ENCODE results near the gene IGLON5.

IGLON5 gene

DNA sequence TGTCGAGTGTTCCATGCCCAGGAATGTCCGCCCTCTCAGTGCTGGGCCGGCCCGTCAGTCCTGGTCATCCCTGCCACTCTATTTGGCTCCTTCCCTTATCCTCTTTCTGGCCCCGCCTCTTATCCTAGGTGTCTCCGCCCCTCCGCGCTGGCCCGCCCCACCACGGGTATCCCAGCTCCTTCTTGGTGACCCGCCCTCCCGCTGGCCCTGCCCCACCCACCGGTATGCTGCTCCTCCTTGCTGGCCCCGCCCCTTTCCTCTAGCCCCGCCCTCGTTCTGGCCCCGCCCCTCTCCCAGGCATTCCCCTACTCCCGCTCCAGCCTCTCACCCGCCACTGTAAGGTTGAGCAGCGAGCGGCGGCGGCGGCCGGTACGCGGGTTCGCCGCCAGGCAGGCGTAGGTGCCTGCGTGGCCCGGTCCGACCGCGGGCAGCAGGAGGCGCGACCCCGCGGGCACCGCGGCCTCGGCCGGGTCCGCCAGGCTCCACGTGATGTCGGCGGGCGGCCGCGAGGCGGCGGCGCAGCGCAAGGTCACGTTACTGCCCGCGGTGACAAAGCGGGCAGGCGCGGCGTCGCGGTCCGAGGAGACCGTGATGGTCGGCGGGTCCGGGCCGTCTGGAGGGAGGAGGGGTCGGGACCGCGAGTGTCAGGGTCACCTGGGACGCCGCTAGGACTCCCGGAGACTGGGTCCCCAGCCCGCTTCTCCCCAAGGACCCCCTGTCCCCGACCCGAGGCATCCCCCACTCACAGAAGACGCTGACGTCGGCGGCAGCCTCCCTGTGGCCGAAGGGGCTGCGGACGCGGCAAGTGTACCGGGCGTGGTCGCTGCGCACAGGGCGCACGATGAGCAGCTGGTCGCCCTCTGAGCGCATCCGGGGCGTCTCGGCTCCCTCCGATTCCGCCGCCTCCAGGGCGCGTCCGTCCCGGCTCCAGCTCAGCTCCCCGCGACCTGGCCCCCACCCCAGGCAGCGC is 28.5 kb downstream of the IGLON5 start:
- TF ChIP-seq, protein P1, sequence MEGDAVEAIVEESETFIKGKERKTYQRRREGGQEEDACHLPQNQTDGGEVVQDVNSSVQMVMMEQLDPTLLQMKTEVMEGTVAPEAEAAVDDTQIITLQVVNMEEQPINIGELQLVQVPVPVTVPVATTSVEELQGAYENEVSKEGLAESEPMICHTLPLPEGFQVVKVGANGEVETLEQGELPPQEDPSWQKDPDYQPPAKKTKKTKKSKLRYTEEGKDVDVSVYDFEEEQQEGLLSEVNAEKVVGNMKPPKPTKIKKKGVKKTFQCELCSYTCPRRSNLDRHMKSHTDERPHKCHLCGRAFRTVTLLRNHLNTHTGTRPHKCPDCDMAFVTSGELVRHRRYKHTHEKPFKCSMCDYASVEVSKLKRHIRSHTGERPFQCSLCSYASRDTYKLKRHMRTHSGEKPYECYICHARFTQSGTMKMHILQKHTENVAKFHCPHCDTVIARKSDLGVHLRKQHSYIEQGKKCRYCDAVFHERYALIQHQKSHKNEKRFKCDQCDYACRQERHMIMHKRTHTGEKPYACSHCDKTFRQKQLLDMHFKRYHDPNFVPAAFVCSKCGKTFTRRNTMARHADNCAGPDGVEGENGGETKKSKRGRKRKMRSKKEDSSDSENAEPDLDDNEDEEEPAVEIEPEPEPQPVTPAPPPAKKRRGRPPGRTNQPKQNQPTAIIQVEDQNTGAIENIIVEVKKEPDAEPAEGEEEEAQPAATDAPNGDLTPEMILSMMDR (IDR thresholded peaks at IDR 0.05; ENCODE audit: extremely low read depth, missing control alignments), result no peak

DNA sequence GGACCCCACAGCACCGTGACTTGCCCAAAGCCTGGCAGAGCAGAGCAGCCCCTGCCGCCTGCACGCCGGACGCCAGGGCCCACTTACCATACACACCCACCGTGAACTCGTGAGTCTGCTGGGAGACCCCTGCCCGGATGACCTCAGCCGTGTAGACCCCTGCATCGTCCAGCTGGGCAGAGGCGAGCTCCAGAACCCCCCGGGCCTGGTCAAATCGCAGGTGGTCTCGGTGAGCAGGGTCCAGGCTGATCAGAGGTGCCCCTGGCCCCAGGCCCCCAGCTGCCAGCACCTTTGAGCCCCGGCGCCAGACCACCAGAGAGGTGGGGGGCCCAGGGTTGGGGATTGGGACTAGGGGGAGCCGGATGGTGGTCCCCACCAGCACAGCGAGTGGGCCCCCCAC is 29.6 kb downstream of the IGLON5 start:
- no peak for DNase-seq (ENCODE audit: low spot score)
- TF ChIP-seq, protein P1 (IDR thresholded peaks at IDR 0.05; ENCODE audit: extremely low read depth, missing control alignments), result no peak

More for the DNA sequence above, 28.5 kb downstream of the IGLON5 start:
- peak; percentile 100 for DNase-seq (ENCODE audit: low spot score)

DNA sequence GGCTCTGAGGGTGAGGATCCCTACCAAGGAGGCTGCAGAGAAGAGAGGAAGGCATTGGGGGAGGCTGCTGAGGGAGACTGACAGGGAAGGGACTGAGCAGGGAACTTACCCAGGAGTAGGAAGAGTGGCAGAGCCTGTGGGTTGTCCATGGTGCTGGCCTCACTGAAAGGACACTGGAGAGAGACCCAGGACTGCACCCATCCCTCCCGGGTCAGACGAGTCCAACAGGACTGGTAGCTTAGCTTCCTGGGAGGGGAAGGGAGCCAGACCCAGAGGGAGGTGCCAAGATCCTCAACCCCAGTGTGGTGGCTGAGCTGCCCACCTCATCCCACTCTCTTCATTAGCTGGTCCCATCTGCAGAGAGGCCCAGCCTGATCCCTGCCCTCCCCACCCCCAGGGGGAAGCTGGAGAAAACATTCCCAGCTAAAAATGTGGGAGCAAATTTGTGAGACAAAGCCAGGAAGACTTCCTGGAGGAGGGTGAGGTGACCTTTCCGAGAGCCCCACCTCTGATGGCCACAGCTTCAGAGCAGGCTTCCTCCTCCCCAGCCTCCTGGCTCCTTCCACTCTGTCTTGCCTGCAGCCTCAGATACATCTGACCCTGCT is 30.6 kb downstream of the IGLON5 start, which contains the start of gene VSIG10L:
TSS of gene VSIG10L (minus strand) at position 164 of the 605 bp plus-strand sequence. CDS start at position 149, 15 bp downstream.
- TF ChIP-seq, protein P1 (IDR thresholded peaks at IDR 0.05; ENCODE audit: extremely low read depth, missing control alignments), result no peak
- no peak for DNase-seq (ENCODE audit: low spot score)

DNA sequence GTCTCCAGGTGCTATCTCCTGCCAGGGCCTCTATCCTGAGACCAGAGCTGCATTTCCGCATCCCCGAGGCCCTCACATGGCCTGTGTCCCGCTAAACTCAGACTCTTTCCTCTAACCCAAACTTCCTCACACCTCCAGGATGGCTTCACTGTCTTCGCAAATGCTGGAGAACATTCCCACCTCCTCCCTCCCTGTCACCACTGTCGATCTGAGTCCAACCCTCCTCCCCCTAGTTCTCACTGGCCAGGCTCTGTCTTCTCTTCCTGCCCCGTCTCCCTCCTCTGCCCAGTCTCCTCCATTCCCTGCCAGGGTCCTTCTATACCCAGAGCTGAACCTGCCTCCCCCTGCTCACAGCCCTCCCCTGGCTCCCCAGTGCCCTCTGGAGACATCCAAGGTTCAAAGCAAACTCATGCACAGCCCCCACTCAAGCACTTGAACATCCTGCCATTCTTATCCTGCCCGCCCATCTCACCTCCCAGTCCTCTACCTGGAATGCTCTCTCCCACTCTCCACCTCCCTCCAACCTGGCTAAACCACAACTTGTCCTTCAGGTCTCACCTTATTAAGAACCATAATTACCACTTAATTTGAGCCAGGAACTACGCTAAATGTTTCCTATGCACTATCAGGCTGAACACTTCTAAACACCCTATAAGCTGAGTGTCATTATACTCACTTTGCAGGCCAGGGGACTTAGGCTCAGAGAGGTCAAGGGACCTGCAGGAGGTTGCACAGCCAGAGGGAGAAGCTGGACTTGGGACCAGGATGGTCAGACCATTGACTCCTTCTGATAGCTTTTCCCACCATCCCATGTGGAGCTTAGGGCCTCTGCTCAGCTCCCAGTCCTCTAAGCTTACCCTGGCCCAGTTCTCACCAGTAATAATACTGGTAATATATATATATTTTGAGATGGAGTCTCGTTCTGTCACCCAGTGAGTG is 31.5 kb downstream of the IGLON5 start:
- TF ChIP-seq, protein P1 (IDR thresholded peaks at IDR 0.05; ENCODE audit: extremely low read depth, missing control alignments), result no peak
- DNase-seq (ENCODE audit: low spot score), result no peak

DNA sequence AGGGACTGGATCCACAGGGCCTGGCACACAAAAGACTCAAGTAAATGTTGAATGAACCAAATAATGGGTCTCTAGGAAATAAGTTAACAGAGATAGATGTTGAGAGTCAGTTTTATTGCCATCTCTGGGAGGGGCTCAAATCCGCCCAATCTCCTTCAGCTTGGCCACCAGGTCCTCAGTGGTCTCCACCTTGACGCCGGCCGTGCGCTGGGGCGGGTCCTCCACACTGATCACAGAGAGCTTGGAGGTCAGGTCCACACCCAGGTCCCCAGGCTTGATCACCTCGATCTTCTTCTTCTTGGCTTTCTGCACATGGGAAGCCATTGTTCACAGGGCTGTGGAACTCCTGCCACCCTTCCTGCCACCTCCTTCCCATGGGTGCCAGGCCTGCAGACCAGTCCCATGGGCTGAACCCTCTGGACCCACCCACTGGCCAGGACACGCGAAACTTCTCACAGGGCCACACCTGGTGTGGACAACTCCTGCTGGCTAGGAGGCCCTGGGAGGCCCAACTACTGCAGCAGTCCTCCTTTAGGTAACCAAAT is 33.7 kb downstream of the IGLON5 start:
- no peak for DNase-seq (ENCODE audit: low spot score)
- TF ChIP-seq, protein P1 (IDR thresholded peaks at IDR 0.05; ENCODE audit: extremely low read depth, missing control alignments), result no peak

DNA sequence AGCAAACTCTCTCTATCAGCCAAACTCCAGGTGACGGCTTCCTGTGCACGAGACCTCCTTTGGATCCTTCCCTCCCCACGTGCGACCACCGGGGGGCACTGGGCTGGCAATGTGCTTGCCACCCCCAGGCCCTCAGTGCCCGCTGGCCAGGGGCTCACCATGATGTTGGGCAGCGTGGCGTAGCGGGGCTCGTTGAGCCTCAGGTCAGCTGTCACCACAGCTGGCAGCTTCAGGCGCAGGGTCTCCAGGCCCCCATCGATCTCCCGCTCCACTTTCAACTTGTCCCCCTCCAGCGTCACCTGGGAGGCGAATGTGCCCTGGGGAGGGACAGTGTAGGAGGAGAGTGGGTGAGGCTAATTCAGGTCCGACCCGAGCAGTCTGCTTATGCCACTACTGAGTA is 35.3 kb downstream of the IGLON5 start:
- DNase-seq (ENCODE audit: low spot score), result no peak
- TF ChIP-seq, protein P1 (IDR thresholded peaks at IDR 0.05; ENCODE audit: extremely low read depth, missing control alignments), result no peak

All from GM20000 (cell line).